ENCODE data around the gene CFAP97D1.

Gene CFAP97D1

DNA sequence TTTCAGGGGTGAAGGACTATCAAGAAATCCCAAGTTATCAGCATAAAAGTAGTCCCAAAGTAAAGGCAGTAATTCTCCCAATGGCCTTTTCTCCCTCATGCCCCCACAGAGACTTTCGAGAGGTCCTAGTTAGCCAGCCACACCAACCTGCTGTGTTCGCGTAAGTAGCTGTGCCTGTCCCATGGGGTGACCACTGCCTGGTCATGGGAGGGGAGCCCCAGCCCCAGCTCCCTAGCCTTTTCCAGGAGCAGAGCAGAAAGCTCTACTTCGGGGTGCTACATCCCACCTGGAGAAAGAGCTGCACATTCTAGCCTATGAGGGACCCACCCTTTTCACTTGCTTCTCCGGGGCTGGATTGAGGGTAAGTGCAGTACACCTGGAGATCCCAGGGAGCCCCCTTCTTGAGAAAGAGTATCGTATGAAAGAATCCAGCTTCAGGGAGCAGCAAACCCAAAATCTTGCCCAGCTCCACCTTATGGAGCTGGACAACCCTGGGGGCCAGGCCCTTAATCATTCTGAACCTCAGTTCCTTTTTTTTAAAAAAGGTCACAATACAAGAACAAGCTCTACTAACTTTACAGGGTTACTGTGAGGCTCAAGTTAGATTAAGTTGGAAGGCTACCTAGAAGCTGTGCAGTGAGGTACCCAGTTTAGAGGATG, 13.1 kb upstream of the CFAP97D1 start:
- Histone ChIP-seq H3K36me3 (ENCODE audit: insufficient read depth) (no peaks in the 10 kb centered on the region), H3K27ac (no peak overlapping the region), H4K20me1 (ENCODE audit: insufficient read depth) (no peaks in the 10 kb centered on the region), H3K4me3 (IDR thresholded peaks at IDR 0.05; ENCODE audit: insufficient read depth, low read depth, low read length) (no peak overlapping the region), H3K9ac (no peak overlapping the region), H3K4me2 (no peak overlapping the region), H3K79me2 (ENCODE audit: insufficient read depth, low read depth) (no peaks in the 10 kb centered on the region), H3K4me1 (ENCODE audit: low read depth, poor library complexity, severe bottlenecking) (no peaks in the 10 kb centered on the region), H3K27me3 (ENCODE audit: insufficient read depth, low read depth) (no peaks in the 10 kb centered on the region; the same call in 1 of the 2 replicates), H2AFZ (ENCODE audit: low read depth) (no peak overlapping the region)
- TF ChIP-seq, protein P1, sequence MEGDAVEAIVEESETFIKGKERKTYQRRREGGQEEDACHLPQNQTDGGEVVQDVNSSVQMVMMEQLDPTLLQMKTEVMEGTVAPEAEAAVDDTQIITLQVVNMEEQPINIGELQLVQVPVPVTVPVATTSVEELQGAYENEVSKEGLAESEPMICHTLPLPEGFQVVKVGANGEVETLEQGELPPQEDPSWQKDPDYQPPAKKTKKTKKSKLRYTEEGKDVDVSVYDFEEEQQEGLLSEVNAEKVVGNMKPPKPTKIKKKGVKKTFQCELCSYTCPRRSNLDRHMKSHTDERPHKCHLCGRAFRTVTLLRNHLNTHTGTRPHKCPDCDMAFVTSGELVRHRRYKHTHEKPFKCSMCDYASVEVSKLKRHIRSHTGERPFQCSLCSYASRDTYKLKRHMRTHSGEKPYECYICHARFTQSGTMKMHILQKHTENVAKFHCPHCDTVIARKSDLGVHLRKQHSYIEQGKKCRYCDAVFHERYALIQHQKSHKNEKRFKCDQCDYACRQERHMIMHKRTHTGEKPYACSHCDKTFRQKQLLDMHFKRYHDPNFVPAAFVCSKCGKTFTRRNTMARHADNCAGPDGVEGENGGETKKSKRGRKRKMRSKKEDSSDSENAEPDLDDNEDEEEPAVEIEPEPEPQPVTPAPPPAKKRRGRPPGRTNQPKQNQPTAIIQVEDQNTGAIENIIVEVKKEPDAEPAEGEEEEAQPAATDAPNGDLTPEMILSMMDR (conservative IDR thresholded peaks at IDR 0.05; ENCODE audit: low read depth, low read length): no peak

DNA sequence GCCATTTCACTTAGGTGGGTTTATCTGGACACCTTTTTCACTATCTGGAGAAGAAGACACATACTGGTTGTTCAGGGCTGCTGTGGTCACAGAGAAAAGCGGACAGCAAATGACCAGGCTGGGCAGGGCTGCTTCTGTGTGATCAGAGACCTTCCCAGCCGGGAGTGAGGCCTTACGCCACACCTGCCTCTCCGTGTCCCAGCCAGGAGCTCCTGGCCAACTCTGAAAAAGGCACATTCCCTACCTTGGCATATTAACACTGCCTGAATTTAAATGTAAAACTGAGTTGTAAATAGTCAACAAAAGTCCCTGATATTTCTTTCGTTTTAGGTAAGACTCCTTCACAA, 12.5 kb upstream of the CFAP97D1 start:
- no peak overlapping the region for H3K4me2 ChIP-seq
- H3K36me3 ChIP-seq (ENCODE audit: insufficient read depth): no peaks in the 10 kb centered on the region

DNA sequence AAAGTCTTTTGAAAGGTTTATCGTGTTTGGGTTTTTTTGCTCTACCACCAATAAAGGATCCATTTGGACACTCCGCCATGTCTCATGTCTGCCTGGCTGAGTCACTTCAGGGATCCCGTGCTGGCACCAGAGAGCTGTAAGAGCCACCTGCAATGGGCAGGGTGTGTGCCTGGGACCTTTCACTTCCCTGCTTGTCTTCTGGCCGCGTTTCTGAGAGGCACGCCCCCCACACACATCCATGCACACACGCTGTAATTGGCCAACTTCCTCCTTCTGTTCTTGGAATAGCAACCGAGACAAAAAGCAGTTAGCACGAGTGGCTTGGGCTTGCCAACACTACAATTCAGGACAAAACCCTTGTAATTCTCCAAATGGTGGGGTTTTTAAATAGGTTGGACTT, 11.9 kb upstream of the CFAP97D1 start:
- Histone ChIP-seq H3K9ac (no peak overlapping the region), H3K27me3 (ENCODE audit: insufficient read depth, low read depth) (no peaks in the 10 kb centered on the region; the same call in 1 of the 2 replicates), H3K4me2 (no peak overlapping the region), H2AFZ (ENCODE audit: low read depth) (no peak overlapping the region), H3K79me2 (ENCODE audit: insufficient read depth, low read depth) (no peaks in the 10 kb centered on the region), H3K27ac (no peak overlapping the region), H3K4me1 (ENCODE audit: low read depth, poor library complexity, severe bottlenecking) (no peaks in the 10 kb centered on the region), H3K4me3 (IDR thresholded peaks at IDR 0.05; ENCODE audit: insufficient read depth, low read depth, low read length) (no peak overlapping the region), H4K20me1 (ENCODE audit: insufficient read depth) (no peaks in the 10 kb centered on the region), H3K36me3 (ENCODE audit: insufficient read depth) (no peaks in the 10 kb centered on the region)
- TF ChIP-seq, protein P1 (conservative IDR thresholded peaks at IDR 0.05; ENCODE audit: low read depth, low read length): no peak

More for the DNA sequence above, 12.5 kb upstream of the CFAP97D1 start:
- Histone ChIP-seq H4K20me1 (ENCODE audit: insufficient read depth) (no peaks in the 10 kb centered on the region), H3K27ac (no peak overlapping the region), H3K27me3 (ENCODE audit: insufficient read depth, low read depth) (no peaks in the 10 kb centered on the region; the same call in 1 of the 2 replicates), H3K9ac (no peak overlapping the region), H2AFZ (ENCODE audit: low read depth) (no peak overlapping the region), H3K4me3 (IDR thresholded peaks at IDR 0.05; ENCODE audit: insufficient read depth, low read depth, low read length) (no peak overlapping the region), H3K79me2 (ENCODE audit: insufficient read depth, low read depth) (no peaks in the 10 kb centered on the region), H3K4me1 (ENCODE audit: low read depth, poor library complexity, severe bottlenecking) (no peaks in the 10 kb centered on the region)
- TF ChIP-seq, protein P1 (conservative IDR thresholded peaks at IDR 0.05; ENCODE audit: low read depth, low read length): no peak

DNA sequence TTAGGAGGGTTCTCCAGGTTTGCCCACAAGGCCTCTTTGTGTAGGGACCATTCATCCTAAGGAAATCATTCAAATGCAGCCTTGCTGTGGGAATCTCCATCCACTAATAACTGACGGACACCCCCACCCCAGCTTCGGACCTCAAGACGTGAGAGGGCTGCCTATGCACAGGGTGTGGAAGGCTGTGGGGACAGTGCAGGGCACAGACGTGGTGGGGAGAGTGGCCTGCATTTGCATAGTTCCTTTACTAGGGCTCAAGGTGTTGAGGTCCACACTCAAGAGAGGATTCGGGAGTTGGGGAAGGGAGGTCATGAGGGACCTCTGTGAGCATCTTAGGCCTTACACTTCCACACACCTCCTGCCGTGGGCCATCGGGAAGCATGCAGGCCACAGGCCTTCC, 11.3 kb upstream of the CFAP97D1 start:
- H4K20me1 ChIP-seq (ENCODE audit: insufficient read depth): no peaks in the 10 kb centered on the region
- H3K27me3 ChIP-seq (ENCODE audit: insufficient read depth, low read depth): no peaks in the 10 kb centered on the region; the same call in 1 of the 2 replicates
- no peak overlapping the region for H3K4me3 ChIP-seq (IDR thresholded peaks at IDR 0.05; ENCODE audit: insufficient read depth, low read depth, low read length)
- H3K4me1 ChIP-seq (ENCODE audit: low read depth, poor library complexity, severe bottlenecking): no peaks in the 10 kb centered on the region
- H3K36me3 ChIP-seq (ENCODE audit: insufficient read depth): no peaks in the 10 kb centered on the region
- H3K9ac ChIP-seq: no peak overlapping the region
- no peak overlapping the region for H3K27ac ChIP-seq
- no peaks in the 10 kb centered on the region for H3K79me2 ChIP-seq (ENCODE audit: insufficient read depth, low read depth)
- TF ChIP-seq, protein P1 (conservative IDR thresholded peaks at IDR 0.05; ENCODE audit: low read depth, low read length): no peak
- H3K4me2 ChIP-seq: no peak overlapping the region
- H2AFZ ChIP-seq (ENCODE audit: low read depth): no peak overlapping the region
